ENCODE results near the gene XCL1.
"Not testable (repeated sequence)": the region's sequence is repeated elsewhere in the genome, so short reads cannot be mapped to it uniquely, and the experiment has no call there.

Gene XCL1

DNA sequence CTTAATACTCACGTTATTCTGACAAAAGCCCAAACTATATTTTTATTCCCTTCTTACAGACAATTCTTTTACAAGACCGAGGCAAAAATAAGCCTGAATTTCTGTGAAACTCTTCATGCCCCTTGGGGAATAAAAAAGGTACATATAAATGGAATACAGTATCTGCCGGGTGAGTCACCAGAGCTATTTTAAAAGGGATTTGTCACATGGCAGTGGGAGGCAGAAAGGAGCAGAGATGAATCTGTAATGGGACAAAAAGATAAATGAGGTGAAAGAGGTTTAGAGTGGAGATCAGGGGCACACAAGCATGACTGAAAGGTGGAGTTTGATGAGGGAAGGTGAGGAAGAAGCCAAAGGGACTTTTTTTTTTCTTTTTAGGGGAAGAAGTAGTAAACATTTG is 8.8 kb downstream of the XCL1 start:
- H3K4me3 ChIP-seq (ENCODE audit: low read depth, low read length), result no peak overlapping the region
- TF ChIP-seq CTCF (IDR thresholded peaks at IDR 0.05; ENCODE audit: borderline replicate concordance, insufficient read depth, low read depth, low read length), result no peak

GRCh38 chr1:168585937-168586336 is 9.5 kb downstream of the XCL1 start:
- TF ChIP-seq CTCF (IDR thresholded peaks at IDR 0.05; ENCODE audit: borderline replicate concordance, insufficient read depth, low read depth, low read length), result no peak
- no peak overlapping the region for H3K4me3 ChIP-seq (ENCODE audit: low read depth, low read length)

DNA sequence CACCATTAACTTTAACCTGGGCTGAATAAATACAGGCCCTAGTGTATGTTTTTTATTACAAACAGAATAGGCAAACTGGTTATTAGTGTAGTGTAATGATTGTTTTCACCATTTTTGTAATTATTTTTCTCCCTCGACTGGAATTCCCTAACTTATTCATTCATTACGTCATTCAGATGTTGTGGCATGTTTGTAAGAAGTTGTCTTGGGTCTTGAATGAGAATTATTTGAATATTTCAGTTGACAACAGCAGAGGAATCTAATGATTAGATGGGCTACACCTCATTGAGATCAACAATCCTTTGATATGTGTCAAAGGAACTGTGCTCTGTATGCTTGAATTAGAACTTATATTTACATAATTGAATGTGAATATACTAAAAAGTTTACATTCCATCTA is 12.8 kb downstream of the XCL1 start:
- H3K4me3 ChIP-seq (ENCODE audit: low read depth, low read length), result no peak overlapping the region
- TF ChIP-seq CTCF (IDR thresholded peaks at IDR 0.05; ENCODE audit: borderline replicate concordance, insufficient read depth, low read depth, low read length), result no peak

DNA sequence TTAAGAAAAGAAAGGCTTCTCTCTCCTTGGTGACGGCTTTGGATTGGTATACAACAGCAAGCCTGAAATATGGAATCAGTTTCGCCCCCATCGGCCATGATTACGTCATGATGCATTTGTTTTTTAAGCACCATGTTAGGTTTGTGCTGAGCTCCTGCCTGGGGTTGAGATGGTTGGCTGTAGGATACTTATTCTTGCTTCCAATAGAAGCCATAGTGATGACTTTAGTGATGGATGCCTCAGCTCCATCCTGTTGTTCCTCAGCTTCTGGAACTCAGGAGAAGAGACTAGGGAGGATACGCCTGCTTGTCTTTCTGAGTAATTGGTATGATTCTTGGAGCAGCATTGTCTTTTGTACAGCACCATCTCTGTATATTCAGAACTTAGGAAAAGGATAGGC is 14.7 kb downstream of the XCL1 start:
- H3K4me3 ChIP-seq (ENCODE audit: low read depth, low read length), result no peak overlapping the region
- TF ChIP-seq CTCF (IDR thresholded peaks at IDR 0.05; ENCODE audit: borderline replicate concordance, insufficient read depth, low read depth, low read length), result no peak

GRCh38 chr1:168591641-168592250 is 15.3 kb downstream of the XCL1 start:
- TF ChIP-seq CTCF (IDR thresholded peaks at IDR 0.05; ENCODE audit: borderline replicate concordance, insufficient read depth, low read depth, low read length), result no peak

GRCh38 chr1:168595403-168595802 is 19.0 kb downstream of the XCL1 start:
- not testable (repeated sequence) for H3K4me3 ChIP-seq (ENCODE audit: low read depth, low read length)

More at GRCh38 chr1:168591641-168592250, 15.3 kb downstream of the XCL1 start:
- H3K4me3 ChIP-seq (ENCODE audit: low read depth, low read length), result no peak overlapping the region

GRCh38 chr1:168598125-168598524 is 21.7 kb downstream of the XCL1 start:
- TF ChIP-seq CTCF (IDR thresholded peaks at IDR 0.05; ENCODE audit: borderline replicate concordance, insufficient read depth, low read depth, low read length), result no peak
- no peak overlapping the region for H3K4me3 ChIP-seq (ENCODE audit: low read depth, low read length)

DNA sequence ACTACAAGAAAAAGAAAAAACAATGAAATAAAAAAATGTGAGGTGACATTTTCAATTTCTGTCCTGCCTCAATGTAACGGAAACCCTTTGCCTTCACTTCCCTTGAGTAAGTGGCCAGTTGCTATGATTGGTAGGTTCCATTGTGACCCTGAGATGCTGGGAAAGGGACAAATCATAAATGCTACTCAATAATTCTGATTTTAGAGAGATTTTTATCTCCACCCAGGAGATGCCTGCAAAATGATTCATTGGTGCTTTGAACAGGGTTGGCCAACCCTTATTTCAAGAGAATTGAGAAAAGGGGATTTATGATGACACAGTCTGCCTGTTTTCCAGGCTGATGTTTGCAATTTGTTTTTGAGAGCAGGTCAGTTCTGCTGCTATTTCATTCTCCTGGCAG is 22.5 kb downstream of the XCL1 start:
- no peak for TF ChIP-seq CTCF (IDR thresholded peaks at IDR 0.05; ENCODE audit: borderline replicate concordance, insufficient read depth, low read depth, low read length)
- no peak overlapping the region for H3K4me3 ChIP-seq (ENCODE audit: low read depth, low read length)

All from GM12875 (cell line).